ENCODE data around the gene NBEA. TPM values are rescaled to one million over a fixed set of nuclear protein-coding genes. Genes with fewer than 3 reads are reported as not detected.
"Not testable (repeated sequence)": the region's sequence is repeated elsewhere in the genome, so short reads cannot be mapped to it uniquely, and the experiment has no call there.

The NBEA gene
- total RNA-seq, 3 donors from 2014 or later (not counting 1 experiment from before 2014, with no cell fraction given), result 0.27 to 0.66 (median 0.33) TPM

DNA sequence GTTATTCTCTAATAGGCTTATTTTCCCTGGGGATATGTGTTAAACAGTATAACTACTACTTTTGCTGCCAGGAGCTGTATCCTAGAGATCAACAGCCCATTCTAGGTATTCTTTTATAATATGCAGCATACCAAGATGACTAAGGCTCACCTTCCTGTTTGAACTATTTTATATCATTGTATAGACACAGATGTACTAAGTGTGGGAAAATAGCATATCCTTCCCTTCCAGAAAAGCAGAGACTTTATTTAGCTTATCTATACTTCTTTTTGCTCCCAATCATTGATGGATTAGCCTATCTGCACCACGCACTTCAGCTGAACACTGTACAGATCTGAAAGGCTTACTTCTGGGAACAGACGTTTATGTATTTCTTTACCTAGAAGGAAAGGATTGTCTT lies 451.8 kb downstream of the NBEA start:
- H3K4me3 ChIP-seq (ENCODE audit: low read length), result no peak overlapping the region
- H3K27me3 ChIP-seq (ENCODE audit: control insufficient read depth, insufficient read depth, low read length), result no peaks in the 10 kb centered on the region
- TF ChIP-seq, protein P1, sequence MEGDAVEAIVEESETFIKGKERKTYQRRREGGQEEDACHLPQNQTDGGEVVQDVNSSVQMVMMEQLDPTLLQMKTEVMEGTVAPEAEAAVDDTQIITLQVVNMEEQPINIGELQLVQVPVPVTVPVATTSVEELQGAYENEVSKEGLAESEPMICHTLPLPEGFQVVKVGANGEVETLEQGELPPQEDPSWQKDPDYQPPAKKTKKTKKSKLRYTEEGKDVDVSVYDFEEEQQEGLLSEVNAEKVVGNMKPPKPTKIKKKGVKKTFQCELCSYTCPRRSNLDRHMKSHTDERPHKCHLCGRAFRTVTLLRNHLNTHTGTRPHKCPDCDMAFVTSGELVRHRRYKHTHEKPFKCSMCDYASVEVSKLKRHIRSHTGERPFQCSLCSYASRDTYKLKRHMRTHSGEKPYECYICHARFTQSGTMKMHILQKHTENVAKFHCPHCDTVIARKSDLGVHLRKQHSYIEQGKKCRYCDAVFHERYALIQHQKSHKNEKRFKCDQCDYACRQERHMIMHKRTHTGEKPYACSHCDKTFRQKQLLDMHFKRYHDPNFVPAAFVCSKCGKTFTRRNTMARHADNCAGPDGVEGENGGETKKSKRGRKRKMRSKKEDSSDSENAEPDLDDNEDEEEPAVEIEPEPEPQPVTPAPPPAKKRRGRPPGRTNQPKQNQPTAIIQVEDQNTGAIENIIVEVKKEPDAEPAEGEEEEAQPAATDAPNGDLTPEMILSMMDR (IDR thresholded peaks at IDR 0.05), result no peak
- H3K36me3 ChIP-seq (ENCODE audit: control insufficient read depth, insufficient read depth, low read length), result no peaks in the 10 kb centered on the region
- no peak overlapping the region for H3K4me3 Mint-ChIP-seq
- intact Hi-C loops (cut with micrococcal nuclease), result no loop called here
- peaks cover 0 to 8% of the 10 kb centered on the region in 2 donors for H3K27me3 Mint-ChIP-seq (ENCODE audit: low read depth in 2 of 2)
- peaks cover 3 to 4% of the 10 kb centered on the region in 2 donors for H3K4me1 Mint-ChIP-seq
- H3K27ac Mint-ChIP-seq, result no peak overlapping the region
- peaks cover 0 to 2% of the 10 kb centered on the region in 2 donors for H3K9me3 Mint-ChIP-seq
- WGBS (ENCODE audit: insufficient coverage), result 100% methylated on average over 2 of the region's 2 CpGs
- DNase-seq, result no peak
- no peak for ATAC-seq
- H3K27ac ChIP-seq (ENCODE audit: low read length), result no peak overlapping the region
- no peaks in the 10 kb centered on the region for H3K4me1 ChIP-seq (ENCODE audit: control insufficient read depth, insufficient read depth, low read length)
- no peaks in the 10 kb centered on the region for H3K36me3 Mint-ChIP-seq
- H3K9me3 ChIP-seq (ENCODE audit: control insufficient read depth, insufficient read depth, low read length), result no peaks in the 10 kb centered on the region

DNA sequence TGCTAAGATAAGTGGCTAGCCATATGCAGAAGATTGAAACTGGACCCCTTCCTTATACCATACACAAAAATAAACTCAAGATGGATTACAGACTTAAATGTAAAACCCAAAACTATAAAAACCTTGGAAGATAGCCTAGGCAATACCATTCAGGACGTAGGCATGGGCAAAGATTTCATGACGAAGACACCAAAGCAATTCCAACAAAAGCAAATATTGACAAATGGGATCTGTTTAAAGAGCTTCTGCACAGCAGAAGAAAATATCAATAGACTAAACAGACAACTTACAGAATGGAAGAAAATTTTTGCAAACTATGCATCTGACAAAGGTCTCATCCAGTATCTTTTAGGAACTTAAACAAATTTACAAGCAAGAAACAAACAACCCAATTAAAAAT lies 466.2 kb downstream of the NBEA start:
- H3K36me3 ChIP-seq (ENCODE audit: control insufficient read depth, insufficient read depth, low read length); H3K9me3 ChIP-seq (ENCODE audit: control insufficient read depth, insufficient read depth, low read length); H3K4me1 ChIP-seq (ENCODE audit: control insufficient read depth, insufficient read depth, low read length); H3K4me1 Mint-ChIP-seq; H3K27ac ChIP-seq (ENCODE audit: low read length); H3K9me3 Mint-ChIP-seq; H3K4me3 ChIP-seq (ENCODE audit: low read length); H3K27ac Mint-ChIP-seq; H3K27me3 Mint-ChIP-seq (ENCODE audit: low read depth in 2 of 2); H3K27me3 ChIP-seq (ENCODE audit: control insufficient read depth, insufficient read depth, low read length); H3K4me3 Mint-ChIP-seq; H3K36me3 Mint-ChIP-seq; DNase-seq; ATAC-seq; intact Hi-C loops (cut with micrococcal nuclease): not testable (repeated sequence)
- WGBS (ENCODE audit: insufficient coverage), result 92% methylated on average over 2 of the region's 2 CpGs

DNA sequence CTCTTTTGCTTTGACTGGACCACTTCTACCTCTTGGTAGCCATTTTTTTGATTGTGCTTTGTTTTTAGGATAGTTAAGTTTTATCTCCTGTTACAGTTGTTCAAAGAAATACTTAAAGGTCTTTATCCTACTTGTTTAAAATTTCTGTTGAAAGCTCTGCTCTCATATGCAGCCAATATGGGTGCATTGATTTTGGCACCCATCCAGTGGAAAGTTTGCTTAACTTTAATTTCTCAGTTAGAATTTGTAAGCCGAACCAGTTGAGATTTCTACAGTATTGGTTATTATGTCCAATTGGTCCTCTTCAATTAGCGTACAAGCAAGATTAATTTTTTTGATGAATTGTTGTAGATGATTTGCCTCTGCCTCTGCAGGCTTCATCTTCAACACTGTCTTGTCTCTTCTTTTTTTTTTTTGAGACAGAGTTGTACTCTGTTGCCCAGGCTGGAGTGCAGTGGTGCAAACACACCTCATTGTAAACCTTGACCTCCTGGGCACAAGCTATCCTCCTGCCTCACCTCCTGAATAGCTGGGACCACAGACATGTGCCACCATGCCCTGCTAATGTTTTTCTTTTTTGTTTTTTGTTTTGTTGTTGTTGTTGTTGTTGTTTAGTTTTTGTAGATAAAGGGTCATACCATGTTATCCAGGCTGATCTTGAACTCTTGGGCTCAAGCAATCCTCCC lies 469.1 kb downstream of the NBEA start:
- H3K4me3 Mint-ChIP-seq, result no peak overlapping the region
- H3K36me3 Mint-ChIP-seq, result no peaks in the 10 kb centered on the region
- no peaks in the 10 kb centered on the region for H3K36me3 ChIP-seq (ENCODE audit: control insufficient read depth, insufficient read depth, low read length)
- H3K9me3 ChIP-seq (ENCODE audit: control insufficient read depth, insufficient read depth, low read length), result no peaks in the 10 kb centered on the region
- TF ChIP-seq, protein P1 (IDR thresholded peaks at IDR 0.05), result no peak
- H3K27me3 ChIP-seq (ENCODE audit: control insufficient read depth, insufficient read depth, low read length), result no peaks in the 10 kb centered on the region
- no peak overlapping the region for H3K4me3 ChIP-seq (ENCODE audit: low read length)
- no peak overlapping the region for H3K27ac Mint-ChIP-seq
- no peak overlapping the region for H3K27ac ChIP-seq (ENCODE audit: low read length)
- H3K4me1 ChIP-seq (ENCODE audit: control insufficient read depth, insufficient read depth, low read length), result no peaks in the 10 kb centered on the region
- H3K27me3 Mint-ChIP-seq (ENCODE audit: low read depth in 2 of 2), result no peaks in the 10 kb centered on the region
- DNase-seq (no peak), ATAC-seq (no peak)
- H3K4me1 Mint-ChIP-seq, result no peaks in the 10 kb centered on the region
- peaks cover 0 to 2% of the 10 kb centered on the region in 2 donors for H3K9me3 Mint-ChIP-seq
- intact Hi-C loops (cut with micrococcal nuclease), result no loop called here
- WGBS (ENCODE audit: insufficient coverage), result 100% methylated on average over 2 of the region's 2 CpGs

DNA sequence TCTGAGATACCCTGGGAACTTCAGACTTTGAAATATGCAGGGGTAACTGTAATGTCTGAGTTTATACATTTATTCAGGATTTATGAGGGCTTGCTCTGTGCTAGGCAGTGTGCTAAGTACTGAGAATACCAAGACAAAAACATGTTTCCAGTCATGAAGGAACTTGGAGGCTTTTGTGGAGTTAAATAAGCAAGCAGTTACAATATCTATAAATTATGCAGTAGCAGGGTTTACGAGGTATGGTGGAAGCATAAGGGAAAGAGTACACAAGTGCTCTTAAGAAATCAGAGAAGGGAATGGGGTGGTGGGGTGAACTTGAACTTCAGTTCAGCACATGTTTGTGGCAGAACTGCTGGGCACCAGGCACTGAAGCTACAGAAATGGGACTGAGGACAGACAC lies 506.4 kb downstream of the NBEA start:
- TF ChIP-seq, protein P1 (IDR thresholded peaks at IDR 0.05), result no peak
- no peaks in the 10 kb centered on the region for H3K4me1 ChIP-seq (ENCODE audit: control insufficient read depth, insufficient read depth, low read length)
- no peaks in the 10 kb centered on the region for H3K36me3 Mint-ChIP-seq
- intact Hi-C loops (cut with micrococcal nuclease), result no loop called here
- H3K27me3 ChIP-seq (ENCODE audit: control insufficient read depth, insufficient read depth, low read length), result no peaks in the 10 kb centered on the region
- ATAC-seq (no peak), DNase-seq (no peak)
- H3K4me1 Mint-ChIP-seq, result no peaks in the 10 kb centered on the region
- H3K27me3 Mint-ChIP-seq (ENCODE audit: low read depth in 2 of 2), result no peaks in the 10 kb centered on the region
- H3K27ac Mint-ChIP-seq, result no peak overlapping the region
- H3K9me3 ChIP-seq (ENCODE audit: control insufficient read depth, insufficient read depth, low read length), result no peaks in the 10 kb centered on the region
- H3K4me3 ChIP-seq (ENCODE audit: low read length), result no peak overlapping the region
- 88% methylated on average over 1 of the region's 1 CpG for WGBS (ENCODE audit: insufficient coverage)
- H3K4me3 Mint-ChIP-seq, result no peak overlapping the region
- H3K9me3 Mint-ChIP-seq, result no peaks in the 10 kb centered on the region
- H3K27ac ChIP-seq (ENCODE audit: low read length), result no peak overlapping the region
- H3K36me3 ChIP-seq (ENCODE audit: control insufficient read depth, insufficient read depth, low read length), result no peaks in the 10 kb centered on the region

Data from natural killer cell (primary cell).